ENCODE measurements around the gene PRICKLE1. TPM values are rescaled to one million over a fixed set of nuclear protein-coding genes. Genes with fewer than 3 reads are reported as not detected.

The PRICKLE1 gene
- total RNA-seq, 1 donor from 2014 or later = 18.8 TPM

GRCh38 chr12:42574851-42575266 lies 14.7 kb downstream of the PRICKLE1 start:
- peak overlapping the region; percentile 57 for H3K27ac ChIP-seq
- intact Hi-C loops (cut with DNase I) = no loop called here

DNA sequence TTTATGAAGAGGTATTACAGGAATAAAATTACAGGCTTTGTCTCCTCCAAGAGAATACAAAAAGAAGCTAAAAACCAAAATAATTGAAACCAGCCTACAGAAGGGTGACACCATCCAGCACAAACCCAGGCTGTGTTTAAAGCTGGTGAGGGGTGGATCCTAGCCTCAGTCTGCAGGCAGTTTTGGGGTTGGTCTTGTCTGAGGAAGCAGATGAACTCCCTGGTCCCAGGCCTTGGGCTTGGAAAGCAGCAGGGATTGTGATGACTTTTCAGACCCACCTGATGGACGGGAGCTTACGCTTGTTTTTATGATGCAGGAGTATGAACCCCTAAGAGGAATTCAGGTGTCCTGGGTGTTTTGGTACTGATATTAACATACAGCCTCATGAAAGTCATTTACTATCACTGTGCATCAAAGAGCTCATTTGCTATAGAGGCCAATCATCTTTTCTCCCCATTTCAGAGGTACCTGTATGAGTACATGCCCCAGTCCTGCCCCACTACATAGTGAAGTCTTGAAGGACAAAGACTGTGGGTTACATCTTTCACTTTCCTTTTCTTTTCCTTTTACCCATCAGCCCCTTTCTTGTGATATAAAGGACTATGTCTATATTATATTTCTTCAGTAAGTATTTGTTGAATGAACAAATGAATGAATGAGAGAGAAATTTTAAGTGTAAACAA lies 18.1 kb downstream of the PRICKLE1 start:
- Histone ChIP-seq H3K4me3 (no peak overlapping the region), H3K27ac (no peak overlapping the region), H3K9me3 (no peaks in the 10 kb centered on the region), H3K27me3 (ENCODE audit: low read depth) (no peaks in the 10 kb centered on the region), H3K36me3 (no peaks in the 10 kb centered on the region), H3K4me1 (peaks cover 28% of the 10 kb centered on the region)
- no peak for TF ChIP-seq CTCF (IDR thresholded peaks at IDR 0.05)
- DNase-seq (no peak), ATAC-seq (no peak)
- intact Hi-C loops (cut with DNase I) = no loop called here

More at GRCh38 chr12:42574851-42575266, 14.7 kb downstream of the PRICKLE1 start:
- Histone ChIP-seq H3K27me3 (ENCODE audit: low read depth) (no peaks in the 10 kb centered on the region), H3K4me1 (peaks cover 49% of the 10 kb centered on the region), H3K4me3 (no peak overlapping the region), H3K9me3 (no peaks in the 10 kb centered on the region), H3K36me3 (no peaks in the 10 kb centered on the region)
- no peak for TF ChIP-seq CTCF (IDR thresholded peaks at IDR 0.05)
- DNase-seq = no peak
- ATAC-seq = peak; percentile 74 to 82

DNA sequence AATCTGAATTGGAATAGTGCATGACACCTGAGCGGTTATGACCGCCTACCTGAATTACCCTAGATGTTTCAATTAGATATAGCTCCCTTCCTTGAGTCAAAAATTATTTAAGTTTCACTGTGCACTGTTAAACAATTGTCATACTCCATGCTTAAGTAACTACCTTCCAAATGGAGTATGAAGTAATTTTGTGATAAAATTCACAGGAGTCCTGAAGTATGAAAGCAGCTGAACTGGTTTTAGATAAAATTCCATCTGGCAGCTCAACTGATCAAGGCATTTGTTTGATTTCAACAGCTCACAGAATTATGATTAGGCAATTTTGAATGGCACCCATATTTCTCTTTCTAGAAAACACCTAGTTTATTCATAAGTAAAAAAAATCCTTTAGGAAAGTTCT lies 19.5 kb downstream of the PRICKLE1 start:
- Histone ChIP-seq H3K36me3 (no peaks in the 10 kb centered on the region), H3K27ac (peak overlapping the region; percentile 12), H3K9me3 (no peaks in the 10 kb centered on the region), H3K4me1 (peaks cover 18% of the 10 kb centered on the region), H3K27me3 (ENCODE audit: low read depth) (no peaks in the 10 kb centered on the region), H3K4me3 (no peak overlapping the region)
- intact Hi-C loops (cut with DNase I) = no loop called here
- ATAC-seq (peak; percentile 74 to 83), DNase-seq (no peak)
- TF ChIP-seq CTCF (IDR thresholded peaks at IDR 0.05) = no peak

GRCh38 chr12:42568952-42569915 lies 20.3 kb downstream of the PRICKLE1 start:
- intact Hi-C loops (cut with DNase I) = no loop called here
- ATAC-seq = peak; percentile 67 to 87

More at GRCh38 chr12:42568952-42569915, 20.3 kb downstream of the PRICKLE1 start:
- TF ChIP-seq CTCF (IDR thresholded peaks at IDR 0.05) = peak; percentile 68
- H3K27me3 ChIP-seq (ENCODE audit: low read depth) = no peaks in the 10 kb centered on the region
- H3K4me1 ChIP-seq = peaks cover 19% of the 10 kb centered on the region
- H3K36me3 ChIP-seq = no peaks in the 10 kb centered on the region
- H3K9me3 ChIP-seq = no peaks in the 10 kb centered on the region
- H3K4me3 ChIP-seq = no peak overlapping the region
- no peak for DNase-seq
- no peak overlapping the region for H3K27ac ChIP-seq

All from lower lobe of right lung (tissue), 2 donors.